GM12873 (cell line): ENCODE measurements around the gene PREP.

Experiments used
- TF ChIP-seq, protein P1 (sequence below): IDR thresholded peaks from 2 replicates; pipeline ENCODE4 v1.5.1; 2012; ENCODE audit warnings: low read depth, mild to moderate bottlenecking, moderate library complexity, low read length, control low read depth; ENCODE audit not compliant: insufficient read depth; ENCODE audit errors: missing control alignments

The PREP gene

DNA sequence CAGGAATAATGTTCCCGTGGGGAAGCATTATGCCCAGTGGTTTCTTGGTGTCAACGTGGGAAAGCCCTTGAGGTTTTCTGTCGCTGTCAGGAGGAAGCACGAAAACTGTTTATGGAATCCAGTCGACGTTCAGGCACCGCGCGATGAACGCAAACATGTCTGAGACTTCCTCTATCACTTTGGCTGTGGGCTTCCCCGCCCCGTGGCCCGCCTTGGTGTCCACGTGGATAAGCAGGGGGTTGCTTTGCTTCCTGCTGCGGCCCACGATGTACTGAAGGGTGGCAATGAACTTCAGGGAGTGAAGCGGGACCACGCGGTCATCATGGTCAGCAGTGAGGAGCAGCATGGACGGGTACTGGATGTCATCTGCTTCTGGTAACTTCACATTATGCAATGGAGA is 124.8 kb downstream of the PREP start:
- TF ChIP-seq, protein P1, sequence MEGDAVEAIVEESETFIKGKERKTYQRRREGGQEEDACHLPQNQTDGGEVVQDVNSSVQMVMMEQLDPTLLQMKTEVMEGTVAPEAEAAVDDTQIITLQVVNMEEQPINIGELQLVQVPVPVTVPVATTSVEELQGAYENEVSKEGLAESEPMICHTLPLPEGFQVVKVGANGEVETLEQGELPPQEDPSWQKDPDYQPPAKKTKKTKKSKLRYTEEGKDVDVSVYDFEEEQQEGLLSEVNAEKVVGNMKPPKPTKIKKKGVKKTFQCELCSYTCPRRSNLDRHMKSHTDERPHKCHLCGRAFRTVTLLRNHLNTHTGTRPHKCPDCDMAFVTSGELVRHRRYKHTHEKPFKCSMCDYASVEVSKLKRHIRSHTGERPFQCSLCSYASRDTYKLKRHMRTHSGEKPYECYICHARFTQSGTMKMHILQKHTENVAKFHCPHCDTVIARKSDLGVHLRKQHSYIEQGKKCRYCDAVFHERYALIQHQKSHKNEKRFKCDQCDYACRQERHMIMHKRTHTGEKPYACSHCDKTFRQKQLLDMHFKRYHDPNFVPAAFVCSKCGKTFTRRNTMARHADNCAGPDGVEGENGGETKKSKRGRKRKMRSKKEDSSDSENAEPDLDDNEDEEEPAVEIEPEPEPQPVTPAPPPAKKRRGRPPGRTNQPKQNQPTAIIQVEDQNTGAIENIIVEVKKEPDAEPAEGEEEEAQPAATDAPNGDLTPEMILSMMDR: no peak

DNA sequence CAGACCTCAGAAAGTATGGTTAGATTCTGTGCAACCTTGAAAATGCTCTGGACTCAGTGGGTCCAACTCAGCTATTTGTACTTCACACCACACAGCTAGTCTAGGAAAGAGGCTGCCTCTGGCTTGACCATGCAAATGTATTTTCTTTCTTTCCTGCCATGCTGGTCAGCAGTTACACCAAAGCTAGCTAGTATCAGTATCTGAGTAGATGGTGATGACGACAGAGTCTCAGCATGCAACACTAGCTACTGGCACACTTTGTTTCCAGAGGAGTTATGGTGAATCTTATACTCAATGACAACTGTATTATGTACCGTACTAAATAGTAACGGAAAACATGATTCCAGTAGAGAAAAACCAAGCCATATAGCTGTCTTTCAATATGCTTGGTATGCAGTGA is 126.5 kb downstream of the PREP start:
- TF ChIP-seq, protein P1: no peak

DNA sequence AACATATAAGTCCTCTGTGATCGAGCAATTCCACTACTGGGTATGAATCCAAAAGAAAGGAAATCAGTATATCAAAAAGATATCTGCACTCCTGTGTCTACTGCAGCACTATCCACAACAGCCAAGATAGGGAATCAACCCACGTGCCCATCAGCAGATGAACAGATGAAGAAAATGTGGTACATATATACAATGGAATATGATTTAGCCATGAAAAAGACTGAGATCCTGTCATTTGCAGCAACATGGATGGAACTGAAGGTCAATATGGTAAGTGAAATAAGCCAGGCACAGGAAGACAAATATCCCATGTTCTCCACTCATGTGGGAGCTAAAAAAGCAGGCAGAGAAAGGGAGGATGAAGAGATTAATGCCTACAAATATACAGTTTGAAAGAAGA is 127.3 kb downstream of the PREP start:
- TF ChIP-seq, protein P1: no peak

DNA sequence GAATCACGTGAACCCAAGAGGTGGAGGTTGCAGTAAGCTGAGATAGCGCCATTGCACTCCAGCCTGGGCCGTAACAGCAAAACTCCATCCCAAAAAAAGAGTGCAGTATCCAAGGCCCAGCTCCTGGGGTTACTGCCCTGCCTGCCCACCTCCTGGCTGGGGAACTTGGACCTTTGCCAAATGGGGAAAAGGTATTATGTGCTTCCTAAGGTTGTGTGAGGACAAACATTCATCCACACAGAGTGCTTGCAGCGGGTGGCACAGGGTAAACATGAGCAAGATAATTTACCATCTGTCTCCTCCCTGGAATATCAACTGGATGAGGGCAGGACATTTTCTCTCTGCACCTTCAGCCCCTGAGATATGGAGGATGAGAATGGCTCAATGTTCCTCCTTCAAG is 128.2 kb downstream of the PREP start:
- TF ChIP-seq, protein P1: no peak

DNA sequence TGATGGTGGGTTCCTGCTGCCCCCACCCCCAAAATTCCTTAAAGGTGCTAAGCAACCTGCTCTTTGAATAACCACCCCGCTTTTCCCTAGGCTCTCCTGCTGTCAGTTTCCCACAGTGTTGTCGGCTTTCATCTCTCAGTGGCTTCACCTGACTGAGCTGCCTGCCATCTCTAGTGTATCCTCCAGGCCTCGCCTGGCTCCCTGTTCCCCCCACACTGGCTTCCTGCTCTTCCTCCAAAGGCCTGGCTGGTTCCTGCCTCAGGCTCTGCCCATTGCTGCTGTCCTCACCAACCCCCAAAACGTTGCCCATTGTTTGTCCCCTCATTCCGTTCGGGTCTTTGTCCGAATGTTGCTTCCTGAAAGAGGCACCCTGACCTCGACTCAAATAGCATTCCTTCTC is 129.3 kb downstream of the PREP start:
- TF ChIP-seq, protein P1: no peak

DNA sequence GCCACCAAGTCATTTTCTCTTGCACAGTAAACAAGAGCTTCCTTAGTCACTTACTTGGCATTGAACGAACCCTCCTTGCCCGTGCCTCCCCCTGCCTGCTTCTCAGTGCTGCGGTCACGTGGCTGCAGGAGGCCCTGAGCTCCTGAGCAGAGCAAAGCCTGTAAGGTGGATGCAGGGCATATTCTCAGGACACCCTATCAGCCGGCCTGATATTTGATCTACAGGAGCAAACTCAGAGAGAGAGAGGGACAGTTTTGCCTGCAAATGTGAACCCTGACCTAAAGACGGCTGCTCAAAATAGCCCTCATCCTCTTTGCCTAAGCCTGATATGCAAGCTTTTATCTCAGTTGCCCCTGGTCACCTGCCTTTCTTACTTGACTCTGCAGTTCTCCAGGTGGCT is 130.1 kb downstream of the PREP start:
- TF ChIP-seq, protein P1: no peak

DNA sequence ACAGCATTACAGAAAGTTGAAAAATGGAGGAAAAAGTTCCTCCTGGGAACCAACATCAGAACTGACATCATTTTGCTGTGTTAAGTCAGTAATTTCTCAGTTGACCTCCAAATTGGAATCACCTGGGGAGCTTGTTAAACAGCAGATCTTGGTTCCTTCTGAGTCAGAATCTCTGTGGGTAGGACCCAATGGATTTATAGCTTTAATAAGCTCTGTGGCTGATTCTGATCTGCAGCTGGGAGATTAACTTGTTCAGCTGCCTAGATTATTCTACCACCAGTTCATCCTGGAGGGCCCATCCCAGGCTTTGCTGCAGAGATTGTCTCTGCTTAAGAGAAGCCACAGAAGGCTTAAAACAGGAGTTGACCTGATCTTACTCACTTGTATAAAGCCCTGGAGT is 132.4 kb downstream of the PREP start:
- TF ChIP-seq, protein P1: no peak

DNA sequence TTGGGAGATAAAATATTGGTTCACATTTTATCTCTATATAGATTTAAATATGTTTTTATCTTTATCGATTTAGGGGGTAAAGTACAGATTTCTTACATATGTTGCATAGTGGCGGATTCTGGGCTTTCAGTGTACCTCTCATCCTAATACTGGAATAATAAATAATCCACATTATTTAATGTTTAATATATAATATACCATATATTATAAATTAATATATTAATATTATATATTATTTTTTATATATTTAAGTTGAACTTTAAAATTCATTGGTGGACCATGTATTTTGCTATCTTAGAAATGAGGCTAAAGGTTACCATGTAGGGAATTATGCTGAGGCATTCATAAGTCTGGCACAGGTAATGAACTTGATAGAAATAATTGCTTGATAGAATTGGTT is 133.5 kb downstream of the PREP start:
- TF ChIP-seq, protein P1: no peak
